ENCODE measurements around the gene WDR33.

DNA sequence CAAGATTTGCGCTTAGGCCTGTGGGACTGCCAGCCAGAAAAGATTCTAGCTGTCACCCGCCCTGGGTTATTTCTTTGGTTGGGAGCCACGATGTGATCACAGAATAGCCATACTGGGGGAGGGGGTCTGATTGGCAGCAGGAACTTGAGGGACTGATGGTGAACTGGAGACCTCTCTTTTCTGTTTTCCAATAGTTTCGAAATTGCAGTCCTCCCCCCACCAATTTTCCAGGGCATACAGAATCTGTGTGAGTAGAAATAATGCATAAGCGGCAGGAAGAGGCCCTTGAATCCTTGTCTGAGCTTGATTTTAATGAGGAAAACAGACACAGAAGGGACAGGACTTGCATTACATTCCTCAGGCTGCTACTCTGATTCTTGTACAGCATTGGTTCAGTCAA lies 49.2 kb upstream of the WDR33 start:
- TF ChIP-seq HOXA5 (CRISPR knock-in tag; IDR thresholded peaks at IDR 0.05) (no peak), KDM6A (CRISPR knock-in tag; IDR thresholded peaks at IDR 0.05; ENCODE audit: low read depth) (no peak), HCFC1 (IDR thresholded peaks at IDR 0.05; ENCODE audit: low read depth, low read length) (no peak), SETDB1 (CRISPR knock-in tag; IDR thresholded peaks at IDR 0.05; ENCODE audit: borderline replicate concordance) (no peak), NR2F2 (IDR thresholded peaks at IDR 0.05; ENCODE audit: borderline replicate concordance, low read depth) (no peak), ZNF367 (CRISPR knock-in tag; IDR thresholded peaks at IDR 0.05; ENCODE audit: borderline replicate concordance) (no peak), EP300 (IDR thresholded peaks at IDR 0.05; ENCODE audit: low read depth in 2 of 2, low read length in 2 of 2) (no peak), EP300 (CRISPR knock-in tag; IDR thresholded peaks at IDR 0.05; ENCODE audit: borderline replicate concordance) (no peak), HOXA7 (CRISPR knock-in tag; IDR thresholded peaks at IDR 0.05) (no peak), ZNF652 (CRISPR knock-in tag; IDR thresholded peaks at IDR 0.05; ENCODE audit: borderline replicate concordance, low read depth) (no peak), SKI (IDR thresholded peaks at IDR 0.05; ENCODE audit: partially characterized antibody) (no peak)
- TF ChIP-seq, protein P1, sequence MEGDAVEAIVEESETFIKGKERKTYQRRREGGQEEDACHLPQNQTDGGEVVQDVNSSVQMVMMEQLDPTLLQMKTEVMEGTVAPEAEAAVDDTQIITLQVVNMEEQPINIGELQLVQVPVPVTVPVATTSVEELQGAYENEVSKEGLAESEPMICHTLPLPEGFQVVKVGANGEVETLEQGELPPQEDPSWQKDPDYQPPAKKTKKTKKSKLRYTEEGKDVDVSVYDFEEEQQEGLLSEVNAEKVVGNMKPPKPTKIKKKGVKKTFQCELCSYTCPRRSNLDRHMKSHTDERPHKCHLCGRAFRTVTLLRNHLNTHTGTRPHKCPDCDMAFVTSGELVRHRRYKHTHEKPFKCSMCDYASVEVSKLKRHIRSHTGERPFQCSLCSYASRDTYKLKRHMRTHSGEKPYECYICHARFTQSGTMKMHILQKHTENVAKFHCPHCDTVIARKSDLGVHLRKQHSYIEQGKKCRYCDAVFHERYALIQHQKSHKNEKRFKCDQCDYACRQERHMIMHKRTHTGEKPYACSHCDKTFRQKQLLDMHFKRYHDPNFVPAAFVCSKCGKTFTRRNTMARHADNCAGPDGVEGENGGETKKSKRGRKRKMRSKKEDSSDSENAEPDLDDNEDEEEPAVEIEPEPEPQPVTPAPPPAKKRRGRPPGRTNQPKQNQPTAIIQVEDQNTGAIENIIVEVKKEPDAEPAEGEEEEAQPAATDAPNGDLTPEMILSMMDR (CRISPR knock-in tag; IDR thresholded peaks at IDR 0.05) = no peak
